ENCODE measurements around the gene FLAD1.

The FLAD1 gene

GRCh38 chr1:154990276-154990675 is 7.1 kb downstream of the FLAD1 start:
- H3K27ac Mint-ChIP-seq, result no peak overlapping the region
- no peak overlapping the region for H3K4me3 Mint-ChIP-seq
- TF ChIP-seq CTCF (IDR thresholded peaks at IDR 0.05; ENCODE audit: unreplicated experiment in 3 of 3), result no peak
- H3K36me3 Mint-ChIP-seq (ENCODE audit: low read depth), result peaks cover 17% of the 10 kb centered on the region
- H3K9me3 Mint-ChIP-seq, result no peaks in the 10 kb centered on the region
- no peaks in the 10 kb centered on the region for H3K27me3 Mint-ChIP-seq (ENCODE audit: low read depth)
- peaks cover 4% of the 10 kb centered on the region for H3K4me1 Mint-ChIP-seq

GRCh38 chr1:154992721-154993571 is 9.8 kb downstream of the FLAD1 start:
- no peaks in the 10 kb centered on the region for H3K27me3 Mint-ChIP-seq (ENCODE audit: low read depth)
- peaks cover 15% of the 10 kb centered on the region for H3K4me1 Mint-ChIP-seq
- no peak for TF ChIP-seq CTCF (IDR thresholded peaks at IDR 0.05; ENCODE audit: unreplicated experiment in 3 of 3)
- peaks cover 15% of the 10 kb centered on the region for H3K36me3 Mint-ChIP-seq (ENCODE audit: low read depth)
- H3K9me3 Mint-ChIP-seq, result no peaks in the 10 kb centered on the region
- no peak overlapping the region for H3K27ac Mint-ChIP-seq
- no peak overlapping the region for H3K4me3 Mint-ChIP-seq

GRCh38 chr1:154993572-154994268 is 10.6 kb downstream of the FLAD1 start, which contains the start of gene LENEP:
LENEP (plus strand) TSS chr1:154993586; CDS start chr1:154993608, 22 bp downstream.
- TF ChIP-seq CTCF (IDR thresholded peaks at IDR 0.05; ENCODE audit: unreplicated experiment in 3 of 3), result no peak
- no peak within 1 kb of the TSS for H3K27ac Mint-ChIP-seq
- peaks cover 9% of the 10 kb centered on the region for H3K36me3 Mint-ChIP-seq (ENCODE audit: low read depth)
- no peaks in the 10 kb centered on the region for H3K27me3 Mint-ChIP-seq (ENCODE audit: low read depth)
- H3K9me3 Mint-ChIP-seq, result no peaks in the 10 kb centered on the region
- no peak within 1 kb of the TSS for H3K4me3 Mint-ChIP-seq
- H3K4me1 Mint-ChIP-seq, result peaks cover 15% of the 10 kb centered on the region

GRCh38 chr1:154994269-154994587 is 11.1 kb downstream of the FLAD1 start:
- Mint-ChIP-seq H3K4me1 (peaks cover 16% of the 10 kb centered on the region), H3K27ac (no peak overlapping the region), H3K4me3 (no peak overlapping the region), H3K9me3 (no peaks in the 10 kb centered on the region), H3K36me3 (ENCODE audit: low read depth) (peaks cover 4% of the 10 kb centered on the region), H3K27me3 (ENCODE audit: low read depth) (no peaks in the 10 kb centered on the region)
- TF ChIP-seq CTCF (IDR thresholded peaks at IDR 0.05; ENCODE audit: unreplicated experiment in 3 of 3), result no peak

GRCh38 chr1:154994591-154994990 is 11.4 kb downstream of the FLAD1 start:
- Mint-ChIP-seq H3K4me1 (peaks cover 16% of the 10 kb centered on the region), H3K9me3 (no peaks in the 10 kb centered on the region), H3K27ac (peak overlapping the region in 1 of 3 experiments; percentile 19), H3K4me3 (no peak overlapping the region), H3K27me3 (ENCODE audit: low read depth) (no peaks in the 10 kb centered on the region), H3K36me3 (ENCODE audit: low read depth) (peaks cover 3% of the 10 kb centered on the region)
- no peak for TF ChIP-seq CTCF (IDR thresholded peaks at IDR 0.05; ENCODE audit: unreplicated experiment in 3 of 3)

Measured in nephron (organoid).